Measurements from ENCODE around the gene TKTL1.

TKTL1 gene

DNA sequence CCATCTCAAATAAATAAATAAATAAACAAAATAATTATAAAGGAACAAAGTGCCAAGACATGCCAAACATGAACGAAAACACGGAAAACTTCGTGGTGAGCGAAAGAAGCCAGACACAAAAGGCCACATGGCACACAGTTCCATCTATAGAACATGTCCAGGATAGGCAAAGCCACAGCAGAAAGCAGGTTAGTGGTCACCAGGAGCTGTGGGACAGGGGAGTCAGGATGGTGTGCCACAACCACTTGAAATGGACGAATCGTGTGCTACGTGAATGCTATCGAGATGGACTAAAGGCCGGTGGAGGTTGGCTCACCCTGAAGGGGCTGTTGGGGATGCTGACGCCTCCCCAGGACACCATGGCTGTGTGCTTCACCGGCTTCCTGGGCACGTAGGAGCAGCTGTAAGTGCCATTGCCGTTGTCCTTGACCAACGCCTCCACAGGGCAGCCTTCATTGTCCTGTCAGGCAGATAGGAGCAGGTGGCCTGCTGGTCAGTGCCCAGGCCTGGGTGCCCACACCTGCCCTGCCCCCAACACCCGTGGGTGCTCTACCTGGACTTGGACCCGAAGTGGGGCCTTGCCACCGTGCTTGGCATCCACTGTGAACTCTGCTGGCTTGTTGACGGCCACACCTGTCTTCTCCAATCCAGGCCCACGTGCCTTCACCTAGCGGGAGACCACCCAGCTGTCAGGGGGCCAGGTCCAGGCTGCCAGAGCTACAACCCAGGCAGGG, 68.3 kb downstream of the TKTL1 start:
- DNase-seq = no peak

DNA sequence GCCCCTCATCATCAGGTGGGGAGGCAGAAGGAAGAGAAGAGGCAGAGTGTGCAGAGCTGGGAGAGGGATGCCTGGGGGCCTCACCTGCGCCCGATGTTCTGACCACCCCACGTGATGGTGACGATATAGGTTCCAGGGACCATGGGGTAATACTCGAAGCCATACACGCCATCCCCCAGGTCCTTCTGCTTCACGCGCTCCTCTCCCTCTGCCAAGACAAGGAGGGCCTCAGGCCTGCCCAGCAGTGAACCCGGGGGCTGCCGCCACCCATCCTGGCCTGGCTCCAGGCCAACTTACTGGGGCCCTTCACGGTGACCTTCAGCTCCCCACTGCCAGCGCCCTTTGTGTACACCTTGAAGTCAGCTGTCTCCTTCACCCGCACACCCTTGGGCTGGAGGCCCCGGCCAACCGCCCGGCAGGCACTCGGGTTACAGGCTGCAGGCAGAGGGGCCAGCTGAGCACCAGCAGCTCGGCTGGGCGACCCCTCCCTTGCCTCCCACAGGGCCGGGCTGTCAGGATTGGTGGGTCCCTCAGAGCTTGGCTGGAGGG, 69.5 kb downstream of the TKTL1 start:
- DNase-seq = no peak

DNA sequence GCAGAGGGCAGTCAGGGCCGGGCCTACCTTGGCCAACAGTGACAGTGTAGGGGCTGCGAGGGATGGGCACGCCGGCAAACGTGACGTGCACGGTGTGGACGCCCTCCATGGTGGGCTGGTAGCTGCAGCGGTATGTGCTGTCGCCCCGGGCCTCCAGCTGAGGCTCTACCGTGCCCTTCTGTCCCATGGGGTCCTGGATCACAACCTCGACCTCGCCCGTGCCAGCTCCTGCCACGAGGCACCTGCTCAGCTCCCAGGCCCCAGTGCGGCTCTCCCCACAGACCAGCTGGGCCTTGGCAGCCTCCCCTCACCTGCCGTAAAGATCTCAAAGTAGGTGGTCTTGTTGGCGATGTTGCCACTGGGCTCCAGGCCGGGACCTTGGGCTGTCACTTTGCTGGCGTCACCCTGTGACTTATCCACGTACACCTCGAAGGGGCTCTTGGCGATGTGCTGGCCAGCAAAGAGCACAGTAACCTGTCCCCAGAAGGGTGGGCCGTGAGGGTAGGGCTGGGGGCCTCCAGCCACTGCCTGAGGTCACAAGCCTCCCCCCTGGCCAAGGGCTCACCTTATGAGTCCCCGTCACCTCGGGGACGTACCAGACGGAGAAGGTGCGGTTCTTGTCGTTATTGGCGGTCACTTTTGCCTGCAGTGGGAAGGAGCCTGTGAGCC, 70.5 kb downstream of the TKTL1 start:
- DNase-seq = no peak

DNA sequence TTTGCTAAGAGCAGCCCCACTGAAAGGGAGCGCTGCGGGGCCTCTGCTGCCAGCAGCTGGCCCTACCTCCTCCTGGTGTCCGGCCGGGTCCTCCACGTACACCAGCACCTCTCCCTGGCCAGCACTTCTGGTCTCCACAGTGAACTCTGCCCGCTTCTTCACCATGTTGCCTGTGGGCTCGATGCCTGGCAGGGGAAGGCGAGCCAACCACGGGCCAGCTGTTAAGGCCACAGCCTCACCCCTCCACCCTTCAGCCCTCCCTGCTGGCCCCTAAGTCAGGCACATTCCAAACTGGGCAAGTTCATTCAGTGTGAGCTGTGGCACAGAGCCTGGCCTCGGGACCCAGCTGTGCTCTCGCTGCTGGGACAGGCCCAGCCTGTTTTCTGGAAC, 71.1 kb downstream of the TKTL1 start:
- DNase-seq = peak; percentile 47

DNA sequence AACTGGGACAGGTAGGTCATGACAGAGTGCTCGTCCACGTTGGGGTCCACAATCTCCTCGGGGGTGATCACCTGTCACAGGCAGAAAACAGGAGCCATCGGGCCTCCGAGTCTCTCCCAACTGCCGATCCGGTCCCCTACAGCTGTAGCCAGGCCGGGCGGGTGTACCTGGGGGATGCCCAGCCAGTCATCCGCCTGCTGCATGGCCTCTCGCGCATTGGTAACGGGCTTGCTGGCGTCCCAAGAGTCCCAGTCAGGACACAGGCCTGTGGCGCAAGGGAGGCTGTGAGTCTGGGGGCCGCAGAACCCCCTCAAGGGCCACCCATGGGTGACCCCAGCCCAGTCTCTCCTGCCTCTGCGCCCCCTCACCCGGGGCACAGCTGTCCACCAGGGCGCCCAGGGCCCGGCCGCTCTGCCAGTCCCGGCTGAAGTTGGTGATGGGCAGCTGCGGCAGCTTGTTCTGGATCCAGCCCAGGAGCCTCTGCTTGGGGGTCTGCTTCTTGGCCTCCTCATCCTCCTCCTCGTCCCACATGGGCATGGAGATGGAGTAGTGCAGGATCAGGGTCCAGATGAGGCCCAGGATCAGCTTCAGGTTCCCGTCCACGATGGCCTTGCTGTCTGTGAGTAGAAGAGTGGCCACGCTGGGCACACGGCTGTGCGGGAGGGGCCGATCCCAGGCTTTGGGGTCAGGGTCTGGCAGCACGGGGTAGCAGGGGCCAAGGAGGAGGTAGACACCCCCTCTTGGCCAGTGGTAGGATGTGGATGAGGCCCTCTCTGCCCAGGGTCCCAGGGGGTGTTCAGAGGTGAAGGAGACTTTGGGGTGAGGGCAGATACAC, 72.1 kb downstream of the TKTL1 start:
- no peak for DNase-seq

DNA sequence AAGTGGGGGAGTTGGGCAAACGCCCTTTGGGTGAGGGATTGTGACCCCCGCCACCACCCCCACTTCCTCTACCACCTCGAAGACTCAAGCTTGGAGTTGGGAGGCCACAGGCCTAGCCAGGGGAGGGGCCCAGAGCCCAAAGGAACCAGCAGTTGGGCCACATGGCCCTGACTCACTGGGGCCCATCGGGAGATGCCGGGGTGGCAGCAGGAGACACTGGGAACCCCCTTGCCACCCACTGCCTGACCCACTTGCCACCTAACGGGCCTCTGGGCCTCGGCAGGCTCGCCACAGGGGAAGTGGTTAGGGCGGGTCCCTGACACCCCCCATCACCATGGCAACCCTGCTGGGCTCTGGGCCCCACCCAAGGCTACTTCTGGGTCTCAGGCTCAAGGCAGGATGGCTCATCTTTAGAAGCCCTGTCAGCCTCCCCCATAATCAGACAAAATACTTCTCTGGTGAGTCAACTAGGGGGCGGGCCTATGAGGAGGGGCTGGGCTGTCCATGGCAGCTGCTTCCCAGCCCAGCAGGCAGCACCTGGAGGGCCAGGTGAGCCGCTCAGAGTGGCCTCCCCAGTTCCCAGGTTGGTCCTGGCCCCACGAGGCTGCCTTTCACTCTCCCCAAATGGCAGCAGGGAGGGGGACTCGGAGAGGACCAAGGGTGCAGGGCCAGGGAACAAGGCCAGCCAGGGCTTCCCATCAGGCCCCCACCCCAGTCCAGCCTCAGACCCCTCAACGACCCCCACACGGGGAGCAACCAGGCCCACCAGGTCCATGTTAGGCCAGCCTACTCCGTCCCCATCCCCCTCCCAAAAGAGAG, 73.2 kb downstream of the TKTL1 start:
- DNase-seq = no peak

DNA sequence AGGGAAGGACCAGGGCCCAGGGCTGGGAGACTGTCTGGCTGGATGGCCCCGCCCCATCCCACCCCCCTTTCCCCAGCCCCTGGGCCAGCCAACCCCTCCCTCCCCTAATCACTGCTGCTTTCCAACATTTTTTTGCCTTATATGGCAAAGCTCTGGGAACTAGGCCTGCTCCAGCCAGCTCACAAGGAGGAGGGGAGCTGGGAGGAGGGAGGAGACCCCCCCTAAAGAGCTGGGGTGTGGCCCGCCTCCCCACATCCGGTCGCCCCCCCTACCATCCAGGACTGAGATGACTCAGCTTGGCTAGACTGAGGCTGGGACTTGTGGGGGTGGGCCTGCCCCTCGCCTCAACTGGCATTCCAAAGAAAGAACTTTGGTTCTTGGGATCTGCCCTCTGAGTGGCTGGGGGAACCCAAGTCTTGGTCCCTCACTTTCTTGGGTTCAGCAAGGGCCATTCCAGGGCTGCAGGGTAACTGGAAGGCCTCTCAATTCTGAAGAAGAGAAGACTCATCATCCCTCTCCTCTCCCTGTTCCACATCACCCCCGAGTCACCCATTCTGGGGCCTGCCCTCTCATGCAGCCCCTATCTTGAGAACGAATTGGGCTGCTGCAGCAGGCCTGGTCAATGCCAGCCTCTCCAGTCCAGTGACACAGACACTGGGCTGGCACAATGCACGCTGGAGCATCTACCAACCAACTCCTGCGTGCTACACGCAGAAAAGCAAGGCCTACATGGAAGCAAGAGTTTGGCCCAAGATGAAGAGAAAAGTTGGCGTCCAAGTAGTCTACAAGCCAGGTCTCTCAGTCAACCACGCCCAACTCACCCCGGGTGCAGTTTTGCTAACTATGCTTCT, 74.1 kb downstream of the TKTL1 start:
- peak; percentile 52 for DNase-seq

DNA sequence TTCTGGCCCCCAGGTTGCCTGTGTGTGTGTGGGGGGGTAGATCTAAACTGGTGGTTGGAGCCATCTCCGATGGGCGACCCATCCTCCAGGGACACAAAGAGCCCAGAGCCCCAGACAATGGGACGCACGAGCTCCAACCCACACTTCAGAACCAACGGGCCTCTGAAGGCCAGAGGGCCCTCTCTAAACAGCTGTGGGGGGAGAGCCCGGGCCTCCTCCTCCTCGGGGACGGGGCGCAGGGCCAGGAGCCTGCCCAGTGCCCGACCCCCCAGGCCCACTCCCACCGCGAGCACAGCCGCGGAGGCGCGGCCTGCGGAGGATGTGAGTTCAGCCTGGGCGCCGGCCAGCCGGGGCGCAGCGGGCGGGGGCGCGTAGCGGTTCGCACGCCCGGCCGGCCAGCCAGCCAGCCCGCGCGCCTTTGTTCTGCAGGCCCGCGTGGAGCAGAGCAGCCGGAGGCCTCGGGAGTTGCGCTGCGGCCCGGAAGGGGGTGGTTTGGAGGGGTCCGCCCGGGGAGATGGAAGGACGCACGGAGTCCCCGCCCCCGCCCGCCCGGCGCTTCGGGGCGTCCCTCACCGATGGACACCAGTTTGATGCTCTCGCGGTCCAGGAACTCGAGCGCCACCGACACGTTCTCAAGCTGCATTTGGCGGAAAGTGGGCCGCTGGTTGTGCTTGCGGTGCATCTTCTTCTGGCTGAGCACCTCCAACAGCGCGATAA, 74.9 kb downstream of the TKTL1 start:
- DNase-seq = no peak

DNA sequence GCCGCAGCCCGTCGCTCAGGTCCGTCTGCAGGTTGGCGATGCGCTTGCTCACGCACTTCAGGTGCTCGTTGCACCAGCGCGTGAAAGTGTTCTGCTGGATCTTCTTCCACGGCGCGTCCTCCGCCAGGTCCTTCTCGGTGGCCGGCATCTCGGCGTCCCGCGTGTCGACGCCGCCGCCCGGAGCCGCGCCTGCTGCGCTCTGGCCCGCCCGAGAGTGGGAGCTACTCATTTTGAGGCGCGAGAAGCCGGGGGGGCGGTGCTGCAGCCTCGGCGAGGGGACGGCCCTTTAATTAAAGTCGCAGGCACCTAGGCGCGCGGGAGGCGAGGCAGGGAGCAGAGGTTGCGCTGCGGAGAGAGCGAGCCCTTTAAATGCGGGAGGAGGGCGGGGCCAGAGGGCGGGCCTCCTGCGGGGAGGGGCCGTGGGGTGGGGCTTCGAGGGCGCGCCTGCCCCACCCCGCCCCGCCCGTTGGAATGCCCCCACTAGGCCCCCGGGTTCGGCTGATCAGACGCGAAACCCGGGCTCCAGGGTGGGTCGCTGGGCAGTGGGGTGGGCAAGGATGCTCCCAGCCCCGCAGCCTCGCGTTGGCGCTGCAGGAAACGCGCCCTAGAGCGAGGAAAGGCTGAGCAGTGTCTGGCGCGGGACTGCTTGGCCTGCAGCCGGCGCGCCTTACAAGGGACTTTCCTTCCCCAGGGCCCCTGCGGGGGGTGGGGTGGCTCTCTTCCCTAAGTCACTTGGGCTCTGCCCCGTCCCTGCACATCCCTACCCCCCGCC, 75.6 kb downstream of the TKTL1 start:
- peak; percentile 84 for DNase-seq

DNA sequence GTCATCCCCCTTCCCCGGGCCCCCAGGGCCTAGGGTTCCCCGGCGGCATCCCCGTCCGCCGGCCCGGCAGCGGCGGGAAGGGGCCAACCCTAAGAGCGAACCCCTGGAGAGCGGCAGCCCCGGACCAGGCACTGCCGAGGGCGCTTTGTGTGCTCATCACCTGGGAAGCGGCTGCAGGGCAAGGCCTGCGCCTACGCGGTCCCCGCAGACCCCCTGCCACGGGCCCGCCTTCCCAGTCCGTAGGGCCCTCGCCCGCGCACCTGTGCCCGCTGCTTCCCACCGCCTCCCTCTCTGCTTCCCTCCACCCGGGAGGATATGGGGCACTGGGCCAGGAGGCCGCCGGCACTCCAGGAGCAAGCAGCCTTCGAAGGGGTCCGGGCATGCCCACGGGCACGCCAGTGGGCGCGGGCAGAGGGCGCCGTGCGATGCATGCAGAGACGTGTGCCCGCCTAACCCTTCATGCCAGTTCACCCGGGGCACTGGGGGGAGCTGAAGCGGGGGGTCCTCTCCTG, 76.2 kb downstream of the TKTL1 start:
- DNase-seq = no peak

DNA sequence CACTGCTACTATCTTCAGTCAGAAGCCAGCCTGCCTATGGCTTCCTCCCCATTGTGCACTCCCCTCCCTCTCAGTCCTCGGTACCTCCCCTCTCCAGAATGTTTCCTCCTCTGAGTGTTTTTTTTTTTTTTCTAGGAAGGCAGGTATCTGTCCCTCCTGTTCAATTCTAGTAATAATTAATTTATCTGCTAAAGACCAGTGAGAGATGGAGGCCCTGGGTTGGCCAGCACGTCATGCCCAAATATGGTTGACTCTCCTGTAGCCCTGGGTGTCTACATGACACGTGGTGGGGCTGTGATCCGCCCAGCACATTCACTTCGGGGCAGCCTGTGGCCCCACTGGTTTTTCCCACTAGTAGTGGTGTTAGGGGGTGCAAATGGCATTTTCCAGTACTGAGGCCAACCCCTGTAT, 77.0 kb downstream of the TKTL1 start:
- DNase-seq = no peak

DNA sequence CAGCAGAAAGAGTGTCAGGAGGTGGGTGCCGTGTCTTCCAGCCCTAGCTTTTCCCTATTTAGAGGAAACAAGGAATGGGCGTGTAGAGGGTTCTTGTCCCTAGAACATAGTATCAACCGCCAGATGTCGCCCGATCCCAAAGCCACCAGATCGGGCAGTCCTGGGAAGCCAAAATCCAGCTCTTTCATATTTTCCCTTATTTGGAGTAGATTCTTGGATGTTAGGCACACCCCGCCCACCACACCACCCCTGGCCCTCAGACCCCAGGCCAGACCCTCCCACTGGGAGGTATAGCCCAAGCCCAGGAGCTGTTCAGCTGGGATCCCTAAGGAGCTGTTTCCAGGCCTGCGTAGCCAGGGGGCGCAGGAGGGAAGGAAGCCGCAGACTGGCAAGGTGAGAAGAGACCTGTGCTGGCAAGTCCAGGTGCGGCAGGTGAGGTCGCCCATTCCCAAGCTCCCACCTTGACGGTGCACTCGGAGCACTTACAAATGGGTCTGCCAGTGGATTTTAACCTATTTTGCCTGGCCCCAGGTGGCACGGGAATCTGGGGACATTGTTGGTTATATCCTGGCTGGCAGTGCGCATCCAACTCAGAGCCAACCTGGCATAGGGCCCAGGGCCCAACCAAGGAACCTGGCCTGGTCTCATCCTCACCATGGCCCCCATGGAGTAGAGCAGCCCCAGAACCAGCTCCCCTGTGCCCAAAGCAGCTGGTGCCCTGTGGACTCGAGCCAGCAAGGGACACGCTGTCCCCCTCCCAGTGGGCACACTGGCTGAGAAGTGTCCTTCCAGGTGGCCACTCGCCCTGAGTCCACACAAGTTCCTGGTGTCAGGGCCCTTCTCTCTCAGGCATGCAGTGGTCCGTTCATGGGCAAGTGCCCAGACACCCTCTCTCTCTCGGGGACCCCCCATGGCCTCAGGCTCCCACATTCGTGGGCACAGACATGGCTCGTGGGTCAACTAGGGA, 78.0 kb downstream of the TKTL1 start:
- DNase-seq = peak; percentile 49

DNA sequence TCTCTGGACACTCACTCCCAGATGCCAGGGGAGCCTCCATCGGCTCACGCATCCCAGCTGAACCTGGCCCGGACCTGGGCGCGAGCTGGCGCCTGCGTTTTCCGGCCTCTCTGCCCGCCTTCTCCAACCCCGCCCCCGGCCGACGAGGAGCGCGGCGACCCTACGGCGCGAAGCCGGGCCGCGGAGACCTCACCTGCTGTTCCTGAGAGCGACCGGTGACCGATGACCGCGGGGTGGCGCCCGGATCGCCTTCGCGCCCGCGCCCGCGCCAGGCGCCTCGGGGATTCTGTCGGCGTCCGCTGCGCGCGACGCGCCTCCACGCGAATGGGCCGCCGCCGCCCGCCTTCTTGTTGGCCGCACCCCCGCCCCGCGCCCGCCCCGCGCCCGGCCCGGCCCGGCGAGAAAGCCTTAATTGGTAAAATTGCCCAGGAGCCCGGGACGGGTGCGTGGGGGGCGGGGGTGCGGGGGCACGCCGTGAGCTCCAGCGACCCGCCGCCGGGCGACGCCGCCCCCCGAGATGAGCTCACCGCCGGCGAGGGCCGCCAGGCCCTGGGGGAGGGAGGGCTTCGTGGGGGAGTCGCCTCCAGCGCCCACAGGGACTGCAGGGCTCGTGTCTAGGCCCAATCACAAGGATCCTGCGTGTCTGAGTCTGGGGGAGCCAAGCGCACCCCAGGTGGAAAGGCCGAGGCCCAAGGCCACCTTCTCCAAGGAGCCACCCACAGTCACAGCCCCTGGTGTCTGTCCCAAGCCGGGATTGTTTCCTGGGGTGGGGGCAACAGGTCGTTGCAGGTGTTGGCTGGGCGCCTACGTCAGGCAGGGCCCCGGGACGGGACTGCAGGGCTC, 78.9 kb downstream of the TKTL1 start, which contains the start of gene FLNA:
TSS of gene FLNA (minus strand) at position 322 of the 843 bp plus-strand sequence. CDS start 3,389 bp downstream, outside the sequence.
- DNase-seq = no peak

DNA sequence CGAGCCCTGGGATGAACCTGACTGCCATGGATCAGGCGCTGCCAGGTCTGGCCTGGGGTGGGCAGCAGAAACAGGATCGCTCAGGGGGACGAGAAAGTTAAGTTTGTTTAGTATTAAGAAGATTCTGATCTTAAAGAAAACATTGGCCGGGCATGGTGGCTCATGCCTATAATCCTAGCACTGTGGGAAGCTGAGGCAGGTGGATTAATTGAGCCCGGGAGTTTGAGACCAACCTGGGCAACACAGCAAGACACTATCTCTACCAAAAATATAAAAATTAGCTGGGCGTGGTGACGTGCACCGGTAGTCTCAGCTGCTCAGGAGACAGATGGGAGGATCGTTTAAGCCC, 79.5 kb downstream of the TKTL1 start:
- no peak for DNase-seq

DNA sequence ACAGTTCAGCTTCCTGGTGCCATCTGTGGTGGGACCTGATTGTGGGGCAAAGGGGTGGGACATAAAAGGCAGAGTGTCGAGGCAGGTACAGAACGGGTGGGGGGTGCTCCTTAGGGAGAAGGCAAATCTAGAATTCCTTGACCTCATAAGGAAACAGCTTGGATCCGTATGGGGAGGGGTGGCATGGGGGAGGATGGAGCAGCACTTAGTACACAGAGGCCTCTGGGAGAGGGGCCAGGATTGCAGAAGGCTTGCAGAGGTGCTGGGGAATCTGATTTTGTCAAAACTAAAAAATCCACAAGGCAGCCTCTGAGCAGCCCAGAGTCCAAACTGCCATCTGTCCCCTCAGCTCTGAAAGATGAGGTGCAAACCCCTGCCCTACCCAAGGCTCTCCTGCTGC, 81.2 kb downstream of the TKTL1 start:
- DNase-seq = no peak

DNA sequence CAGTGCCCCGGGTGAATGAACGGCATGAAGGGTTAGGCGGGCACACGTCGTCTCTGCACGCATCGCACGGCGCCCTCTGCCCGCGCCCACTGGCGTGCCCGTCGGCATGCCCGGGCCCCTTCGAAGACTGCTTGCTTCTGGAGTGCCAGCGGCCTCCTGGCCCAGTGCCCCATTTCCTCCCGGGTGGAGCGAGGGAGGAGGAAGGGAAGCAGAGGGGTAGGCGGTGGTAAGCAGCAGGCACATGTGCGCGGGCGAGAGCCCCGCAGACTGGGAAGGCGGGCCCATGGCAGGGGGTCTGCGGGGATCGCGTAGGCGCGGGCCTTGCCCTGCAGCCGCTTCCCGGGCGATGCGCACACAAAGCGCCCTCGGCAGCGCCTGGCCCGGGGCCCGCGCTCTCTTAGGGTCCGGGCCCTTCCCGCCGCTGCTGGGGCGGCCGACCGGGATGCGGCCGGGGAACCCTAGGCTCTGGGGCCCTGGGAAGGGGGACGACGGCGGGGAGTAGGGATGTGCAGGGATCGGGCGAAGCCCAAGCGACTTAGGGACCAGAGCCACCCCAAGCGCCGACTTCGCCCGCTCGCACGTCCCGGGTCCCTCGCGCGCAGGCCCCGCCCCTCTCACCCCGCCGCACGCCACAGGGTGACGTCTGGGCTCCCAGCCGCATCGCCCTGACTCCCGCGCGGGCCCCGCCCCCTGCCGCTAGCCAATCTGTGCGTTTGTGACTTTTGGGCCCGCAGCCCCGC, 82.6 kb downstream of the TKTL1 start:
- DNase-seq = no peak

Data from midbrain (tissue), 1 donor.